ENCODE measurements around the gene ZNF638. TPM values are rescaled to one million over a fixed set of nuclear protein-coding genes. Genes with fewer than 3 reads are reported as not detected.
"Not testable (repeated sequence)": the region's sequence is repeated elsewhere in the genome, so short reads cannot be mapped to it uniquely, and the experiment has no call there.

Gene ZNF638
- total RNA-seq, 1 donor from 2014 or later = 96.2 TPM

DNA sequence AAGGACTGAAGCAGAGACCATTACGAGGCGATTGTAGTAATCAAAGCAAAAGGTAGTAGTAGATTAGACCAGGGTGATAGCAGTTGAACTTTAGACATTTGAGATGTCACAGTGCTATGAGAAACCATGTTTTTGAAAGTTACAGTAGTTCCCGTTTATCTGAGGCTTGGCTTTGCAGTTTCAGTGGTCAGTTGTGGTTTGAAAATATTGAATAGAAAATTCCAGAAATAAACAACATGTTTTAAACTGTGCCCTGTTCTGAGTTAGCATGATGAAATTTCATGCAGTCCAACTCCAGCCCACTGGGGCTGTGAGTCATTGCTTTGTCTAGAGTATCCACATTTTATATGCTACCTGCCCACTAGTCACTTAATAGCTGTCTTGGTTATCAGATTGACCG, 47.5 kb downstream of the ZNF638 start:
- intact Hi-C loops (cut with micrococcal nuclease) = no loop called here
- ATAC-seq (peak; percentile 32), DNase-seq (no peak)

DNA sequence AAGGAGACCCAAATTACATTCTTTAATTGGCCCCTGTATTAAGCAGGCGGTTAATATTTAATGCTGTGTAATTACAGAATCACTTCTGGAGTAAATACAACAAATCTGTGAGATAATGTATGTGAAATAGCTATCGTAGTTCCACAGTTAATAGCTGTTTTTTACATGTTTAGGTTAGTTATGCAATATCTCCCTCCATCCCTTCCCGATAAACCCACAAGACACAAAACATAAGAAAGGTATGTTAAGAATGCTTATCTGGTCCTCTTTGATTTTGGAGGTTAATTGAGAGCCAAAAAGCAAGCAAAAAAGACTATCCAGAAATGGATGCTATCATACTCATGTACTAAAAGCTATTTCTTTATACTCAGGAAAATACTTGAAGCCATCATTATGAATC, 49.1 kb downstream of the ZNF638 start:
- no peak for ATAC-seq
- no peak for DNase-seq
- intact Hi-C loops (cut with micrococcal nuclease) = no loop called here

DNA sequence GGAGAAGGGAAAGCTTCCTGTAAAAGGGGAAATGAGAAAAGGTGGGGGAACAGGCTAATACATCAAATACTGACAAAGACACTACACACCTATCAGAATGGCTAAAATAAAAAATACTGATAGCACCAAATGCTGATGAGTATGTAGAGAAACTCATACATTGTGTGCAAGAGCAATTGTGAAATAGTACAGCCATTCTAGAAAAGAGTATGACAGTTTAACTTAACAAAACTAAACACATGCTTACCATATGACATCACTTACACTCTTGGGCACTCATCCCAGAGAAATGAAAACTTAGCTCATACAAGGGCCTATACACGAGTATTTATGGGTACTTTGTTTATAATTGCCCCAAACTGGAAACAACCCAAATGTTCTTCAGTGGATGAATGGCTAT, 53.4 kb downstream of the ZNF638 start:
- intact Hi-C loops (cut with micrococcal nuclease) = no loop called here
- DNase-seq (no peak), ATAC-seq (peak; percentile 73)

DNA sequence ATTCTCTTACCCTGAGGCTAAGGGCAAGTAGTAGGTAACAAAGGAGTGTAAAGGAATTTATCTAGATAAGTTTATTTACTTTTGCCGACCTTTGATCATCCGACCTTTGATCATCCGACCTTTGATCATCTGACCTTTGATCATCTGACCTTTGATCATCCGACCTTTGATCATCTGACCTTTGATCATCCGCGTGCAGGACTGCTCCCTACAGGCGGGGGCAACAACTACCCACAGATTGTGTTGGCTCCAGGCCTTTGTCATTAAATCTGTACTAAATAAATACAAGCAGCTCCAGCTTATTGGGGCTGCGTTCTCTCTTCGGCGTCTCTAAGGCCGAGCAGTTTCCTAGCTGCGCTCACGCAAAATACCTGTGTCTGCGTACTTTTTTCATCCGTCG, 56.6 kb downstream of the ZNF638 start:
- intact Hi-C loops (cut with micrococcal nuclease) = no loop called here
- DNase-seq (no peak), ATAC-seq (no peak)

DNA sequence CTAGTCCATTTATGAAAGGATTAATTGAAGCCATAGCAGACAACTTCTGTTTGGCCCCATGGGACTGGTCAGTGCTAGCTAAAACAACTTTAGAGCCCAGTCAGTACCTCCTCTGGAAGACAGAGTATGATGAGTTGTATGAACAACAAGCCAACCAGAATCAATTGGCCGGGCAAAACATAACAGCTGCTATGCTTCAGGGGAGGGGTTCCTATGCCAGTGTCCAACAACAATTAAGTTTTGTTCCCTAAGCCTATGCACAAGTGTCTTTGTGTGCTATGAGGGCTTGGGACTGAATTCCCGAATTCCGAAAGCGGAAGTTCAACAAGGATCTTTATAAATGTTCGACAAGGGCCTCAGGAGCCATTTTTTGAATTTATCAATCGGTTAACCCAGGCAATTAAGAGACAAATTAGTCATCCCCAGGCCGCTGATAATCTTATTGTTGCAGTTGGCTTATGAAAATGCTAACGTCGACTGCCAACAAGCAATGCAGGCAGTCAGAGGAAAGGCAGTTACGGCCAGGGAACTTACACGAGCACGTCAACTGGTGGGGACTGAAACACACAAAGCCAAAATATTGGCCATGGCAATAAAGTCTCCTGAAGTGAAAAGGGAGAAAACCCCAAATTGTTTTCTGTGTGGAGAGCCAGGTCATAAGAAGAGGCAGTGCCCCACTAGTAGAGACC, 57.9 kb downstream of the ZNF638 start:
- no peak for ATAC-seq
- intact Hi-C loops (cut with micrococcal nuclease) = no loop called here
- DNase-seq = no peak

DNA sequence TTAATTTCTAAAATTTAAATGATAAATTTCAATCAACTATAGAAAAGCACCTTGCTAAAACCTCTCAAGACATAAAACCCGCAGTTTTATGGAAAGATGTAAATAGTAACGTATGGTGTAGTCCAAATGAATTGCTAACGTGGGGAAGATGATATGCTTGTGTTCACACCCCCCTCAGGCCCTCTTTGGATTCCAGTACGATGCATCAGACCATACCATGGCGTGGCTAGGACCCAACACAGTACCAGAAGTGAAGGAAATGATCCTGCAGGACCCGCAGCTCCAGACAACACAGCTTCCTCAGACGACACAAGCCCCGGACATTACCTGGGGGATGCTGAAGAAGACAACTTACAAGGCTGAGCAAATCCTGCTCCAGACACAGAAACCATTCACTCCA, 61.6 kb downstream of the ZNF638 start:
- intact Hi-C loops (cut with micrococcal nuclease) = no loop called here
- ATAC-seq = no peak

DNA sequence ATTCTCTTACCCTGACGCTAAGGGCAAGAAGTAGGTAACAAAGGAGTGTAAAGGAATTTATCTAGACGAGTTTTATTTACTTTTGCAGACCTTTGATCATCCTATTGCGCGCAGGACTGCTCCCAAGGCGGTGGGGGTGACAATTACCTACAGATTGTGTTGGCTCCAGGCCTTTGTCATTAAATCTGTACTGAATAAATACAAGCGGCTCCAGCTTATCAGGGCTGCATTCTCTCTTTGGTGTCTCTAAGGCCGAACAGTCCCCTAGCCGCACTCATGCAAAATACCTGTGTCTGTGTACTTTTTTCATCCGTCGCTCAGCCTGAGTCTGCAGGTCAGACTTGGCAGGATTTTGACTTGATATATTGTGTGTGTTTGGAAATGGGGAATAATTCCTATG, 63.9 kb downstream of the ZNF638 start:
- intact Hi-C loops (cut with micrococcal nuclease) = no loop called here
- DNase-seq = no peak
- no peak for ATAC-seq

More for the DNA sequence above, 61.6 kb downstream of the ZNF638 start:
- no peak for DNase-seq

DNA sequence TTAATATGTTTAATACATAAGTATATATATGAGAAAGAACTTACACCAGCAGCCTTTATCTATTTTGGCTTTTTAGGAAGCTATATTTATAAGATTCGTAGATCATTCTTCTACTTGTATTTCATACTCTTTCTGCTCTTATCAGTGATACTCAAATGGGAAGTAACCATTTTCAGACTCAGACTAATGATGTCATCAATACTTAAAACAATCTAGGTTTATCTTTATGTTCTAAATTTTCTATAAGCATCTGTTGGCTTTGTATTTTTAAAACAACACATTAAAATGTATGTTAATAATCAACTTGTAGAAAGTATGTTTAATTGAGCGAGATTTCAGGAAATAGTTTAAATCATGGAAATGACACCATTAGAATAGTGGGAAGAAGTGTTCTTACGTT, 70.8 kb downstream of the ZNF638 start:
- intact Hi-C loops (cut with micrococcal nuclease) = no loop called here
- DNase-seq (no peak), ATAC-seq (no peak)

DNA sequence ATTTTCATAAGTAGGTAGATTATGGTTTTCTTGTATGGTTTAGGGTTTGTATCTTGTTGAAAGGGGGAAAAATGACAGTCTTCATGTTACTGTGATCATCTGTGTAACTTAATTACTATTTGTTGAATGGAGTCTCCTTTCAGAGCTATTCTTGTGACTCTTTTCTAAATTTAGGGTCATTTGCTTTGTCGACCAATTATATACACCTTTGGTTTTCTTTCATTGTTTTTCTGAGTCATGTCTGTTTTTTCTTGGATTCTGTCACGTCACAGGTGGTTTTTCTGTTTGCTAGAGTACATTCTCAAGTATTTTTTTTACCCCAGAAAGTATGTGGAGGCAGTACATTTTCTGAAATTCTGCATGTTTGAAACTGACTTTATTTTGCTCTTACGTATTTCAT, 78.0 kb downstream of the ZNF638 start:
- no peak for DNase-seq
- ATAC-seq = no peak
- intact Hi-C loops (cut with micrococcal nuclease) = no loop called here

DNA sequence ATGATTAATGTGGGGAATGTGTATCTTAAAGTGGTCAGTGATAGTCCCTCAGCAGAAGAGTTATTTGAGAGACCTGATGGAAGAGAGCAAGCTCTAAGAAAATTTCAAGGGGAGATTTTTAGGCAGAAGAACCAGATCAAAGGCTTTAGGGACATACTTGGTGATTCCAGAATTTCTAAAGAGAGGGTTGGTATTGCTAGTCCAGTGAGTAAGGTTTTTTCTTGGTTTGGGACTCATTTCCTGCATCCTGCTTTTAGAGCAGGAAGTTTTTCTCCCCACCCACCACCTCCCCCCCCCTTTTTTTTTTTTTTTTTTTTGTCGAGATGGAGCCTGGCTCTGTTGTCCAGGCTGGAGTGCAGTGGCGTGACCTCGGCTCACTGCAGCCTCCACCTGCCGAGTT, 79.1 kb downstream of the ZNF638 start:
- intact Hi-C loops (cut with micrococcal nuclease) = no loop called here

DNA sequence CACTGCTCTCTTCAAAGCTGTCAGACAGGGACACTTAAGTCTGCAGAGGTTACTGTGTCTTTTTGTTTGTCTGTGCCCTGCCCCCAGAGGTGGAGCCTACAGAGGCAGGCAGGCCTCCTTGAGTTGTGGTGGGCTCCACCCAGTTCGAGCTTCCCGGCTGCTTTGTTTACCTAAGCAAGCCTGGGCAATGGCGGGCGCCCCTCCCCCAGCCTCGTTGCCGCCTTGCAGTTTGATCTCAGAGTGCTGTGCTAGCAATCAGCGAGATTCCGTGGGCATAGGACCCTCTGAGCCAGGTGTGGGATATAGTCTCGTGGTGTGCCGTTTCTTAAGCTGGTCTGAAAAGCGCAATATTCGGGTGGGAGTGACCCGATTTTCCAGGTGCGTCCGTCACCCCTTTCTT, 85.3 kb downstream of the ZNF638 start:
- ATAC-seq; intact Hi-C loops (cut with micrococcal nuclease); DNase-seq: not testable (repeated sequence)

More for the DNA sequence above, 79.1 kb downstream of the ZNF638 start:
- ATAC-seq (no peak), DNase-seq (no peak)

DNA sequence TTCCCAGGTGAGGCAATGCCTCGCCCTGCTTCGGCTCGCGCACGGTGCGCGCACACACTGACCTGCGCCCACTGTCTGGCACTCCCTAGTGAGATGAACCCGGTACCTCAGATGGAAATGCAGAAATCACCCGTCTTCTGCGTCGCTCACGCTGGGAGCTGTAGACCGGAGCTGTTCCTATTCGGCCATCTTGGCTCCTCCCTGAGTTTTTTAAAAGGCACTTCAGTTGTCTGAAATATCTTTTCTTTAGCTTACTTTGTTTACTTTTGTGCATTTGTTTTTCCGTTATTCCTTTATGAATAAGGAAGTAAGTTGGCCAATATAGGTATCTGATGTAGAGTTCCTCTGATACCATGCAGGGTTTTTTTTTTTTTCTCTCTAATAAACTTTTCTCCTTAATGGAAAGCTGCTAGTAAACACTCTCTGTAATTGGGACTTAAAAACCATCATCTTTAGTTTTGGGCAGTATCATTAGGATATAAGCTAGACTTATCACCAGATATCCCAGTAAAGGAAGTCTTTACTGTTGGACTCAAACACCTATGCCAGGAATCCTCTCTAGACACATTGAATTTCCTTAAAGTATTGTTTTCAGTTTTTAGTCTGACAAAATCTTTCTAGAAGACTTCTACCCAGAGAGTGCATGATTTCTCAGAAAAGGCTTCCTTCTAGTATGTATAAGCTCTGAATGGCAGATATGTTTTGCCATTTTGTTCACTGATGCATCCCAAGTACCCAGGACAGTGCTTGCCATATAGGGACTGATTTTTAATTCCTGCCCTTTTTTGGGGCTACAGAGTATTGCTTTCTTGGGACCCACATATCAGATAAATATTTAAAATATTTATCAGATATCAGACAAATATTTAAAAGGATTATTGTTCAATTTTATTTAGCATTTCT, 86.0 kb downstream of the ZNF638 start:
- DNase-seq (no peak), ATAC-seq (no peak)
- intact Hi-C loops (cut with micrococcal nuclease) = no loop called here

DNA sequence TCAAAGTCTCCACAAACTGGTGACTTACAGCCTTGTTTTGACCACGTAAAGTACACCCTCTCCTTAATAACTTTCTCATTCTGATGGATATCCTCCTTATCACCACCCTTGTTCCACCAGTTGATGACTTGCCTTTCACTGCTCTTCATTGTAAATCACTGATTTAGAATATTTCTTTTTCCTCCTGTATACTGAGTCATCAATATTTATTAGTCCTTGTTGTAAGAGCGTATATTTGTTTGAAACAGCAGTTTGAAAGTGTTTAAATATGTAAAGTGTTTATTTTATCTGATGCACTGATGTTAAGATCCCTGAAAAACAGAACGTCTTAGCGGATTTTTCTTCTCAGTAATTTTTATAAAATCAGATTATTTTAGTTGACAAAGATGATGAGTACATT, 87.6 kb downstream of the ZNF638 start:
- no peak for ATAC-seq
- no peak for DNase-seq
- intact Hi-C loops (cut with micrococcal nuclease) = no loop called here

DNA sequence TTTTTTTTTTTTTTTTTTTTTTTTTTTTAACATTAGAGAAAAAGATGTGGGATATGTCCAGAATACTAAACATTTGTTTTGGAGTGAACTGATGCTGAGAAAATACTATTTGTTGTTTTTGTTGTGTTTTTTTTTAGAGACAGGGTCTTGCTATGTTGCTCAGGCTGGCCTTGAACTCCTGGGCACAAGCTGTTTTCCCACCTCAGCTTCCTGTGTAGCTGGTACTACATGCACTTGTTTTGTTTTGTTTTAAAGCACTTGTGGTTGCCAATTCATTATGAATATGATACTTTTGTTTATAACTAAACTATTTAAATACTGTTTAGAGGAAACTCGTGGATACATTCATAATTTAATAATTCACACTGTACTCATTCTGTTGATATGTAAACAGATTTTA, 88.4 kb downstream of the ZNF638 start:
- no peak for DNase-seq
- no peak for ATAC-seq
- intact Hi-C loops (cut with micrococcal nuclease) = no loop called here

DNA sequence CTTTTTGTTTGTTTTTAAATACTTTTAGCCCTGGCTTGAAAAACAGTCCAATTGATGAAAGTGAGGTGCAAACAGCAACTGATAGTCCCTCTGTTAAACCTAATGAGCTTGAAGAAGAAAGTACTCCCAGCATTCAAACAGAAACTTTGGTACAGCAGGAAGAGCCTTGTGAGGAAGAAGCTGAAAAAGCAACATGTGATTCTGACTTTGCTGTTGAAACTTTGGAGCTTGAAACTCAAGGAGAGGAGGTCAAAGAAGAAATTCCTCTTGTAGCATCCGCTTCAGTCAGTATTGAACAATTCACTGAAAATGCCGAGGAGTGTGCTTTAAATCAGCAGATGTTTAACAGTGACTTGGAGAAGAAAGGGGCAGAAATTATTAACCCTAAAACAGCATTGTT, 91.2 kb downstream of the ZNF638 start:
- intact Hi-C loops (cut with micrococcal nuclease) = no loop called here
- DNase-seq (no peak), ATAC-seq (no peak)

DNA sequence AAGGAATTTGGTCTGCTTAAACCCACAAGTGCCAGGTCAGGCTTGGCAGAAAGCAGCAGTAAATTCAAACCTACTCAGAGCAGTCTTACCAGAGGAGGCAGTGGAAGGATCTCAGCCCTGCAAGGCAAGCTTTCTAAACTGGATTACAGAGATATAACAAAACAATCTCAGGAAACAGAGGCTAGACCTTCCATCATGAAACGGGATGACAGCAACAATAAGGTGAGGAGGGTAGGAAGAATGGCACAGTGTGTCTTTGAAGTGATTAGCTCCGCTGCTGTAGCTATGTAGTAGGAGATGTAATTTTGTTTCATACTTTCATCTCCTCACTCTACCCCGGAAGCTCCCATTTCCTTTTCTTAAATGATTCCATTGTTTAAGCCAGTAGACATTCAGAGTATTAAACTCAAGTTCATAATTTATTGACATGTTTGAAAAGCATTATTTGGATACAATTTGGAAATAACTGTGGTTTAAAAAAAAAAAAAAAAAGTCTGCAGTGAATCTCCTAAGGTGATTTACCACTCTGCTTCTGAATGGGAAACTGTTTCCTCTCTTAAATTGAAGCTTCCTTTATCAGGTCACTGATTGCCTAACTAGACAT, 92.3 kb downstream of the ZNF638 start:
- intact Hi-C loops (cut with micrococcal nuclease) = no loop called here
- ATAC-seq = no peak
- no peak for DNase-seq

DNA sequence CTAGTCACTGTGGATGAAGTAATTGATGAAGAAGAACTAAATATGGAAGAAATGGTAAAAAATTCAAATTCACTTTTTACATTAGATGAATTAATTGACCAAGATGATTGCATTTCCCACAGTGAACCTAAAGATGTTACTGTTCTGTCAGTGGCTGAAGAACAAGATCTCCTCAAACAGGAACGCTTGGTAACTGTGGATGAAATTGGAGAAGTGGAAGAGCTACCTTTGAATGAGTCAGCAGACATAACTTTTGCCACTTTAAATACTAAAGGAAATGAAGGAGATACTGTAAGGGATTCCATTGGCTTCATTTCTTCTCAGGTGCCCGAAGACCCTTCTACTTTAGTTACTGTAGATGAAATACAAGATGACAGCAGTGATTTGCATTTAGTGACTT, 95.1 kb downstream of the ZNF638 start:
- no peak for DNase-seq
- intact Hi-C loops (cut with micrococcal nuclease) = no loop called here
- ATAC-seq = no peak

DNA sequence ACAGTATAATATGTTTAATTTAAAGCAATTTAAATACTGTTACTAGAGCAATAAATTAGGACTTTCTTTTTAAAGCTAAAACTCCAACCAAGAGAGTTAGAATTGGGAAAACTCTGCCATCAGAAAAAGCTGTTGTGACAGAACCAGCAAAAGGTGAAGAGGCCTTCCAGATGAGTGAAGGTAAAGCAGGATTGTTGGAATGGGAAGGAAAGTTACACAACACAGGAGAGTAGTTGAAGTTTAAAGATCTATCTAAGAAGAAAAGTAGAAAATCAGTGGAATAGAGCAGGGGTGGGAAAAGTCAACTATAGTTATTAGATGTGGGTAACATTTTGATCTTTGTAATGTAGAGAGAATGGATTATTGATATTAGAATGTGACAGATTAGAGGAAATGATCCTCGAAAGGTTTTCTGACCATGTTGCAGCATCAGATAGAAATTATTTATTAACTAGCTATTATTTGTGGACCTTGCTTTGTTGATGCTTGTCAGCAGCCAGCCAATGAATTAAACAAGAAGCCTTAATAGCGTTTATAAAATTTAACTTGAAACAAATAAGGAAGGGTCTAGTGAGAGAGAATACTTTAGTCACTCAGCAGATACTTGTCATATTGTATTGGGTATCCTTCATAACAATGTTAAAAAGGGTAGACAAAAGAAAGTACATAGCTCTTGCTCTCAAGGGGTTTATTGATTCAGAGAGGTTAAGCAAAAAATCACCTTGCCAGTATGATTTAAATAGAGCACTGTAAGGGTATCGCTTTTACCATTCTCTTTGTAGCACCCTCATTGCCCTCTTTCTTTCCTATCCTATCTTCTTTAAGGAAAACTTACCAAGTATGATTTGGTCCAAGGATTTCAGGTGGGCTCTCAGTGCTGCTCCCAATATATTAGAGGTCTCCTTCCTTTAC, 97.1 kb downstream of the ZNF638 start:
- no peak for ATAC-seq
- DNase-seq = no peak
- intact Hi-C loops (cut with micrococcal nuclease) = no loop called here

DNA sequence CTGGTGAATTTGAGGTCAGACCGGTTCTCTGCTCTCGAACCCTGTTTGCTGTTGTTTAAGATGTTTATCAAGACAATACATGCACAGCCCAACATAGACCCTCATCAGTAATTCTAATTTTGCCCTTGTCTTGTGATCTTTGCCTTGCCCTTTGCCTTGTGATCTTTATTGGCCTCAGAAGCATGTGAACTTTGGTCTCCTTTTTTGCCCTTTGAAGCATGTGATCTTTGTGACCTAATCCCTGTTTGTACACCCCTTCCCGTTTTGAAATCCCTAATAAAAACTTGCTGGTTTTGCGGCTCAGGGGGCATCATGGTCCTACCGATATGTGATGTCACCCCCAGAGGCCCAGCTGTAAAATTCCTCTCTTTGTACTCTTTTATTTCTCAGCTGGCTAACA, 113.6 kb downstream of the ZNF638 start:
- intact Hi-C loops (cut with micrococcal nuclease); ATAC-seq: not testable (repeated sequence)

More for the DNA sequence above, 113.6 kb downstream of the ZNF638 start:
- DNase-seq = not testable (repeated sequence)
